HuH-7 (cell line): ENCODE data around the gene ATP2C2.
"Not testable (repeated sequence)": the region's sequence is repeated elsewhere in the genome, so short reads cannot be mapped to it uniquely, and the experiment has no call there.

Source experiments
- DNase-seq: peaks from one replicate; pipeline ENCODE4 v3.0.0; 2011; ENCODE audit warnings: low spot score

Gene ATP2C2

DNA sequence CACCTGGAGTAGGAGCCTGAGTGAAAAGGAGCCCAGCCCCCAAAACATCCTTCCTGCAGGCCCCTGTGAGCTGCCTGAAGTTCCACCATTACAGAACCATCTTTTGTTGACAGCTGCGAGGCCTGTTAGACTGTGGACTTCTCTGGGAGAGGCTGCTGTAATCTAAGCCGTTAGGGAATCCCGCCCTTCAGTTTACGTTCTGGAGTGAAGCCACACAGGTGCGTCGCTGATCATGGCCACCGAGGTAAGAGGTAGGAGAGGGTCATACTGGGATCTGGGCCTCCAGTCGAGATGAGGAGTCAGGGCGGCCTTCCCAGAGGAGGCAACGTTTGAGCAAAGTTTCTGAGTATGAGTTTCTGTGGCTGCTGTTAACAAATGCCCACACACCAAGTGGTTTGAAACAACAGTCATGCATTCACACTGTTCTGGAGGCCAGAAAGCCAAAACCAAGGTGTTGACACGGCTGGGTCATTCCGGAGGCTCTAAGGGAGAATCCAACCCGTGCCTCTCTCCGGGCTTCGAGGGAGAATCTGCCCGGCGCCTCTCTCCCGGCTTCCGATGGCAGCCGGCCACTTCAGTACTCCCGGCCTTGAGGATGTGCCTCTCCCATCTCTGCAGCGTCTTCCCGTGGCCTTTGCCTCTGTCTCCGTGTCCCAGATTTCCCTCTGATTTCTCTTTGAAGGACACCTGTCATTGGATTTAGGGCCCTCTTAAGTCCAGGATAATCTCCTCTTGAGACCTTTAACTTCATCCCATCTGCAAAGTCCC, 26.6 kb upstream of the ATP2C2 start:
- DNase-seq: no peak

DNA sequence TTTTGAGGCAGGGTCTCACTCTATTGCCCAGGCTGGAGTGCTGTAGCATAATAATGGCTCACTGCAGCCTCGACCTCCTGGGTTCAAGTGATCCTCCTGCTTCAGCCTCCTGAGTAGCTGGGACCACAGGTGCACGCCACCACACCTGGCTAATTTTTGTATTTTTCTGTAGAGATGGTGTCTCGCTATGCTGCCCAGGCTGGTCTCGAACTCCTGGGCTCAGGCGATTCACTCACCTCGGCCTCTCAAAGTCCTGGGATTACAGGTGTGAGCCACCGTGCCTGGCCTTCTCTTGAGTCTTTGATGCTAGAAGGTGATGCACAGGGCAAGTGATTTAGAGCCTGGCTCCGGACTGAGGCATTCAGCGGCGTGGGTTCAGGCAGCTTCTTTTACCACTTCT, 24.5 kb upstream of the ATP2C2 start:
- DNase-seq: not testable (repeated sequence)

DNA sequence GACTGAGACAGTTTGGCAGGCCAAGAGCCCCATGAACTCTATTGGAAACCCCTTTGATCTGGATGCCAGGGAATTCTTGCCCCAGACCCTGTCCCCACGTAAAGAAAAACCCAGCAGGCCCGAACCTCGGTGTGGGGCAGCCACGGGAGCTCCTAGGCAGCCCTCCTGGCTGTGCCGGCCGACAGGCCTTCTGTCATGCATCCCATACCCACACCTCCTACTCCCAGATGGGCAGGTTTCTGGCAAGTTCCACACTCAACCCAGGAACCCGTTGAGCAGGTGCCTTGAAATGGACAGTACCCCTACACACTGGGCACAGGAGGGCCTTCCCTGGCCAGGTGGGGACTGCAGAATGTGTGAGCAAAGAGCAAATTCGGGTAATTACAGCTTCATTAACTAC, 23.6 kb upstream of the ATP2C2 start:
- DNase-seq: no peak

DNA sequence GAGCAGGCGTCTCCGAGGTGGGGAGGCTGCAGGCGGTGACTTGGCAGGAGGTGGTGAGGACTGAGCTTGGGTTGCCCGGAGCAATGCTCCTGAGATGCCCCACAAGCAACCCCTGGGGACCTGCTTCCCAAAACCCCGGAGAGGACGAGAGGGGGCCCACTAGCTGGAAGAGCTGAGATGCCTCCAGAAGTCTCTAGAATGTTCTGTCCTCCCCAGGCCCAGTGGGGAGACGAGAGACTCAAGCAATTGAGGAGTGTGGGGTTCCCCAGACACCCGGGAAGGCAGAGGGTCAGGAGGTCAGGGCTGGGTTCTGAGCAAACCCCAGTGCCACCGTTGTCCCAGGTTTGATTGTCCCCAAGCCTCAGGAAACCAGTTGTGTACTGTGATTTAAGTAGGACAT, 21.2 kb upstream of the ATP2C2 start:
- no peak for DNase-seq

DNA sequence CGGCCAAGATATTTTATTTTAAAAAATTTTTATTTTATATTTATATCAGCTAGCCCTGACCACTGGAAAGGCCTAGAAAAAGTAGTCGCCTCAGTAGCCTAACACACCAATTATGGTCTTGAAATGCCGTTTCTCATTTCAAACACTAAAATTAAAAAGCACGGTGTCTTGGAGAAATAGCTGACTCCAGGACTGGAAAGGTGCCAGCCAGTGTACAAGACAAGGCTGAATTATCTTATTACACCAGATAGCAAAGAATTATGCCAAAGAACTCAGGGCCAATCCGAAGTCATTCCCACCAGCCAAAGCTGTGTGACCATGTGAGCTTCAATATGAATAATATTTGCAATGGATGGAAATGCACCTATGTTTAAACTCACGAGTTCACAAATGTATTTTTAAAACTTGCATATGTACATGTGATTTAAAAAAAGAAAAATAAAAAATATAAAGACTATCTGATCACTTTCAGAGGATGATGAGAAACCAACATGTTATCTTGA, 19.9 kb upstream of the ATP2C2 start:
- DNase-seq: no peak

DNA sequence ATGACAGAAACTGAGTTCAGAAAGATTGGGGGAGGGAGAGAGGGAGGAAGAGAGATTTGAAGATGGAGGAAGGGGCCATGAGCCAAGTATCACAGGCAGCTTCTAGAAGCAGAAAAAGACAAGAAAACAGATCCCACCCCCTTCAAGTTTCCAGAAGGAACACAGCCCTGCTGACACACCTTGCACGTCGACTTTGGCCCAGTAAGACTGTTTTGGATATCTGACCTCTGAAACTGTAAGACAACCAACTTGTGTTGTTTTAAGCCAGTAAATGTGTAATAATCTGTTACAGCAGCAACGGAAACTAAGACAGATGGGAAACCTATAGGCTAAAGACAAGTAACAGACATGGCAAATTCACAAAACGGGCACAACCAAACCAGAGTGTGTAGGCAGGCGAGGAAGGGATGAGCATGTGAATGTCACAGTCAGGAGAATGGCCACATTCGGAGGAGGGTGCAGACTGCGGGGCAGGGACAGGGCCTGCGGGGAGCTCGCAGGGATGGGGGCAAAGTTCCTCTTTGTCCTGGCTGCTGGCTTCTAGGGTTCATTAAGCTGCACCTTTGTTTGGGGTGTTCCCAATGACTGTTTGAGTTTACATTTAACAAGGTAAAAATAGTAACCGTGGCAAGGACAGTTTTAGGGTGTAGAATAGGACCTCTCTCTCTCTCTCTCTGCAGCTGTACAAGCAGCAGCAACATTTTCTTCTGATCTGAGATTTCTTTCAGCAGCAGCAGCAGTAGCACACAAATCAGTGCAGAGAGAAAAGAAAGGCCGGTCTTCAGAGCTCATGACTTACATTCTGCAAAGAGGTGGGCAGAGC, 18.3 kb upstream of the ATP2C2 start:
- no peak for DNase-seq

DNA sequence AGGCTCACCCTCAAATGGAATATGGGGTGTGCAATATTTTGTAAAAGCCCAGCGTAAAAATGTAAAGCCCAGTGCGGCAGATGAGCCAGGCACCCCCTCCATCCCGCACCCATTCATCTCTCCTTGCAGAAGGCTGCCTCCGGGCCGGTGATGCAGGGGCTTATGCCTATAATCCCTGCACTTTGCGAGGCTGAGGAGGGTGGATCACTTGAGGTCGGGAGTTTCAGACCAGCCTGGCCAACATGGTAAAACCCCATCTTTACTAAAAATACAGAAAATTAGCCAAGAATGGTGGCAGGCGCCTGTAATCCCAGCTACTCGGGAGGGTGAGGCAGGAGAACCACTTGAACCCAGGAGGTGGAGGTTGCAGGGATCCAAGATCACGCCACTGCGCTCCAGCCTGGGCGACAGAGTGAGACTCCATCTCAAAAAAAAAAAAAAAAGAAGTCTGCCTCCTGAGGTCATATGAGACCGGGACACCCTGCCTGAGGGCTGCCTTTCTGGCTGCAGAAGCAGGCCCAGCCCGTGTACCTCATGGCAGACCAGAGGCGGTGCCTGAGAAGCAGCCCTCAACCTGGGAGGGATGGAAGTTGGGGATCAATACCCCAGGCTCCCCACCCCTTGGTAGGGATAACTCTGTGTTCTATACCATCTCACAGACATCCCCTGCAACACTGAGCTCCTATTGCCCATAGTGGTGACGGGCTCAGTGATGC, 17.5 kb upstream of the ATP2C2 start:
- no peak for DNase-seq

DNA sequence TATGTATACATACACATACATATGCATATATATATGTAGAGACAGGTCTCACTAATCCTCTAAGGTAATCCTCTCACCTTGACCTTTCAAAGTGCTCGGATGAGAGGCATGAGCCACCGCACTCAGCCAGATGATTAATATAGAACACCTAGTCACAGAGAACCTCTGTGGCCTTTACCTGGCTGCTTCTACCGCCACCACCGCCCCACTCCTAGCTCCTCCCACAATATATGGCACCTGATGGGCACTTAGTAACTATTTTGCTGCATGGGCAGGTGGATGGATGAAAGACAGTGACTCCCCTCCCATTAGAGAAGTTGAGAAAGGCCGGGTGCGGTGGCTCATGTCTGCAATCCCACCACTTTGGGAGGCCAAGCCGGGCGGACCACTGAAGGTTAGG, 16.7 kb upstream of the ATP2C2 start:
- no peak for DNase-seq

DNA sequence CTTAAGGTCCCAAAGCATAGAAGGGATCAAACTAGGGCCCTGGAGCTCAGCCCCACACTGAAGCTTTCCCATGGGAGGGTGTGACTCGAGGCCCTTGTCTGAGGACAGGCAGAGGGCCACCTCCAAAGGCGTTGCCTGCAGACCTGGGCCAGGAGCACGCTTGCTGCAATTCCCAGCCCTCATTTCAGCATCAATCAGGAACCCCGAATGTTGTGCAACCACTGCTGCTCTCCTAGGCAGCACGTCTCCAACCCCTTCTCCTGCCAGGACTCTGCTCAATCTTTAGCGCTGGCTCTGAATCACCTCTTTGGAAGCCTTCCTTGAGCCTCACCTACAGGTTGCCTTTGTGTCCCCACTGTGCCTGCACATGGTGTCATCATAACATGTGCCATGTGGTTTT, 14.0 kb upstream of the ATP2C2 start:
- no peak for DNase-seq

DNA sequence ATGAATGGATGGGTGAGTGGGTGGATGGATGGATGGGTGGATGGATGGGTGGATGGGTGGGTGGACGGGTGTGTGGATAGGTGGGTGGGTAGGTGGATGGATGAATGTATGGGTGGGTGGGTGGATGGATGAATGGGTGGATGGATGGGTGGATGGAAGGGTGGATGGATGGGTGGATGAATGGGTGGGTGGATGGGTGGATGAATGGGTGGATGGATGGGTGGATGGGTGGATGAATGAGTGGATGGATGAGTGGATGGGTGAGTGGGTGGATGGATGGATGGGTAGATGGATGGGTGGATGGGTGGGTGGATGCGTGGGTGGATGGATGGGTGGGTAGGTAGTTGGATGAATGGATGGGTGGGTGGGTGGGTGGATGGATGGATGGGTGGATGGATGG, 13.2 kb upstream of the ATP2C2 start:
- no peak for DNase-seq

DNA sequence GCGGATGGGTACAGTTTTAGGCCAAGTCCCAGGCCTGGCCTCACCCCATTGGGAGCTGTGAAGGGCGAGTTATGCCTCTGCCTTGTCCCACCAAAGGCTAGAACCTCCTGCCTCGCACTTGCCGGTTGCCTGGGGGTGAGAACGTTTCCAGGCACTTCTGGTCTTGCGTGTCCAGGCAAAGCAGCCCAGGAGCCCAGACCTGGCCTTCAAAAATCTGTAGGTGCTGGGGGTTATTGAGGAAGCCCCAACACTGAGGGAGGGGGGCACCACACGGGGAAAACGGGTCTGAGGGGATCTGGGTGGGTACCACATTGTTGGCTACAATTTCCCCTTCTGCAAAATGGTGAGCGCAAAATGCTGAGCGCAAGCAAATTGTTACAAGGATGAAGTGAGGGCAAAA, 12.2 kb upstream of the ATP2C2 start:
- DNase-seq: no peak

DNA sequence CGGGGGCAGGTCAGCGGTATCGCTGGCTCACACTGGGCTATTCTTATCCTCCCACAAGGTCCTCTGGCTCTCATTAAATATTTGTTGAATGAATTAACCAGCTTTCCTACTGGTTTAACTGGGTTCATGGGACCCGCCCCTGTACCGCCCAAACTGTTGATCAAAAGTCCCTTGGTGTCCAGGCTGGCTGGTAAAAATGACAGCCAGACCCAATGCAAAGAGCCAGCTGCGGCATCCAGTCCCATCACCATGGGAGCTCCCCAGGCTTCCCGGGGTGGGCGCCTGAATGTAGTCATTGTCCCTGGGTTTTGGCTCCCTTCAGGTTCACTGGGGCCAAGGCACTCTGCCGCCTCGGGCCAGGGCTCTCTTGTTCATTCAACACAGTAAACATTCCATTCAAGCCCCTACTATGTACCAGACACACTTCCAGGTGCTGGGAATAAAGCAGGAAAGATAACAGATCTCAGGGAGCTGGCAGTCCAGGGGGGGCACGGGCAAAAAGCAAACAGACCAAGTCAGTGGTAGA, 11.7 kb upstream of the ATP2C2 start:
- no peak for DNase-seq

DNA sequence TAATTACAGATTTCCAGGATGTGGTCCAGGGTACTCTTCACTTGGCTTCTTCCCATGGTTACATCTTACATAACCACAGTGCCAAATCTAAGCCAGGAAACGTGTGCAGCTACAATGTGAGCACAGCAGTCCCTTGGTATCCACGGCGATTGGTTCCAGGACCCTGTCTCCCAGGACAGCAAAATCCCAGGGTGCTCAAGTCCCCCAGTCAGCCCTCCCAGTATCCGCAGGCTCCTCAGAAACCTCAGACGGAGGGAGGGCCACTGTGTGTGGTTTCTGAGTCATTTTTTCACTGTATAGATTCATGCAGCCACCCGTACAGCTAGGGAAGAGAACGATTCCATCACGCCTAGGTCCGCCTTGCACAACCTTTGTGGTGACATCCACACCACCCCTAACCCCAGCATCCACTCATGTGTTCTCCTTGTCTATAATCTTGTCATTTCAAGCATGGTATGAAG, 11.1 kb upstream of the ATP2C2 start:
- no peak for DNase-seq

DNA sequence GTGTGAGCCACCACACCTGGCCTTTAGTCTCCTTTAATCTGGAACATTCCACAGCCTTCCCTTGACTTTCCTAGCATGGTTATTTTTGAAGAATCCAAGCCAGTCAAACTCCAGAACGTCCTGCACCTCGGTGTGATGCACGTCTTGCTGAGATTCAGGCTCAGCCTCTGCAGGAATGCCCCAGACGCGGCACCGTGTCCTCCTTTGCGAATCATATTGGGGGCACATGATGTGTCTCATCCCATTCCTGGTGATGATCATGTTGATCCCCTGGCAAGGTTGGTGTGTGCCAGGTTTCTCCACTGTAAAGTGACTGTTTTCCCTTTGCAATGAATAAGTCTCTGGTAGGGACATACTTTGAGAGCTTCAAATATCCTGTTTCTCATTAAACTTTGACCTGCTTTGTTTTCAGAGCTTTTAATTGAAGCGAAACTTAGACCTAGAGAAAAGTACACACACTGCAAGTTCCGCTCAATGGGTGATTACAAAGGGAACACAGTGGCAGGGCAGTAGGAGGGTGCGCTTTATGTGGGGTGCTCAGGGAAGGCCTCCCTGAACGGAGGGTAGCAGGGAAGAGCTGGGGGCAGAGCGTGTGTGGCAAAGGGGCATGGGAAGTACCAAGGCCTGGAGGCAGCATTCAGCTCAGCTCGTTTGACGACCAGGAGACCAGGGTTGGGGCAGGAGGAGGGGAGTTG, 9.6 kb upstream of the ATP2C2 start:
- DNase-seq: no peak

DNA sequence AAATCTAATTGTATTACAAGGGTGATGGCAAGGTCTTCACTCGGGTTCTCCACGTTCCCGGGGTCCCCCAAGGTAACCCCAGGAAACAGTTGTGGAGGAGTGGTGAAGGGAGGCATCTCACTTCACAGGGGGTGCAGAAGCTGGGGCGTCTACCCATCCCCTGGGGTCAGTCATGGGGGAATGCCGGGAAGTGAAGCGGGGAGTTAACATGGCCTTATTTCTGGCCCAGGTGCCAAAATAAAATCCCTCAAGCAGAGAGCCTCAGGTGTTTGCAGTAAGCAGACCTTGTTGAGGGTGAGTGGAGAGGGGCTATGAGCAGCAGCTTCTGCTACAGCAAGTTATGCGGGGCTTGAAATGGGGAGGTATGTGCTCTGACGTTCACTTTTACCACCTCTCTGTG, 9.0 kb upstream of the ATP2C2 start:
- no peak for DNase-seq

DNA sequence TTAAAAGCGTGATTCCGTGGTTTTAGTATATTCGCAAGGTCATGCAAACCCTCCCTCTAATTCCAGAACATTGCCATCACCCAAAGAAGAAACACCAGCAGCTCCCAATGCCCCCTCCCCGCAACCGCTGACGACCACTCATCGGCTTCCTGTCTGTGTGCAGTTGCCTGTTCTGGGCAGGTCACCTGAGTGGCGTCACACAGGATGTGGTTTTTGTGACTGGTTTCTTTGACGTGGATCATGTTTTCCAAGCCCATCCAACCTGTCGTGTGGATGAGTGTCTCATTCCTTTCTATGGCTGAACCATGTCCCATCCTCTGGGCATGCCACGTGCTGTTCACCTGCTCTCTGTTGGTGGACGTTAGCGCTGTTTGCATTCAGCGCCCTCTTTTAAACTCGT, 8.2 kb upstream of the ATP2C2 start:
- DNase-seq: no peak

DNA sequence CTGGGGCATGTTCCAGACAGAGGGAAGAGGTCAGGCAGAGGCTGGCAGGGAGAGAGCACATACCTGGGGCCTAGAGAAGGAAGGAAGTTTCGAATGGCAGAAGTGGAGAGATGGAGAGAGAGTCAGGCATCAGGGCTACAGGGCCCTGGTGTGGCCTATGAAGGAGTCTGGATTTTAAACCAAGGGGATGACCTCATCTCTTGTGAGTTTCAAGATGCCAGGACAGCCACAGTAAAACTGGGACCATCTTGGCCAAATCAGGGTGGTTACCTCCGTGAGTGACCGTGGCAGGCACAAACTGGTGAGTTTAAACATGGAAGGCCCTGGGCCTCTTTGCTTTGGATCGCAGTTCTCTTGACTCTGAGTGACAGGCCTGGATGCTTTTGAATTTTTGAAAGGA, 7.6 kb upstream of the ATP2C2 start:
- DNase-seq: no peak

DNA sequence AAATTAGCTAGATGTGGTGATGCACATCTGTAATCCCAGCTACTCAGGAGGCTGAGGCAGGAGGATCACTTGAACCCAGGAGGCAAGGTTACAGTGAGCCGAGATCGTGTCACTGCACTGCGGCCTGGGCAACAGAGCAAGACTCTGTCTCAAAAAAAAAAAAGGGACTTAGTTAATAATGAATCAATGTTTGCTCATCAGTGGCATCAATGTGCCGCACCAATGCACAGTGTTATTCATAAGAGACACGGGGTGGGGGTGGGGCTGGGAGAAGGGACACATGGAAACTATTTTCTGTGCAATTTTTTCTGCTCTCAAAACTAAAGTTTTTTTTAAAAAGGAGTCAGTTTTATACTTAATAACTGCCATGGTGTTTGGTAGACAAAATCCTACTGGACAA, 6.8 kb upstream of the ATP2C2 start:
- DNase-seq: no peak

DNA sequence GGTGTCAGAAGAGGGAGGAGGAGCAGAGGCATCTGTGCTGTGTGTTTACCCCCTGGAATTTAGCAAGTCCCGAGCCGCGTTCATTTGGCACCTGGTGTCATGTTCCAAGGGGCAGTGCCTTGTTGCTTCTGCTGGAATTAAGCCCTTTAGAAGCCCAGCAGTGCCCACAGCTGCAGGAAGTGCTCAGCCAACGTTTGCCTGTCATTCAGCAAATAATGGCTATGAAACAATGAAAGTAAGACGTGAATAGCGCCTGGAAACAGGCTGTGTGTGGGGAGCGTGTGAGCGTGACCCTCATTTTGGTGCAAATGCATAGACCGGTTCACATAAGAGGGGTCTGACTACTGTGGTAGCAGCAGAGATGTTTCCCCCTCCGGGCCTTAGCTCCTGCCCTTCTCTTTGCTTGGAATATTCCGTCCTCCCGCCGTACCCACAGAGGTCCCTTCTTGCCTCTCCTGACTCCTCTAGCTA, 5.8 kb upstream of the ATP2C2 start:
- DNase-seq: no peak

DNA sequence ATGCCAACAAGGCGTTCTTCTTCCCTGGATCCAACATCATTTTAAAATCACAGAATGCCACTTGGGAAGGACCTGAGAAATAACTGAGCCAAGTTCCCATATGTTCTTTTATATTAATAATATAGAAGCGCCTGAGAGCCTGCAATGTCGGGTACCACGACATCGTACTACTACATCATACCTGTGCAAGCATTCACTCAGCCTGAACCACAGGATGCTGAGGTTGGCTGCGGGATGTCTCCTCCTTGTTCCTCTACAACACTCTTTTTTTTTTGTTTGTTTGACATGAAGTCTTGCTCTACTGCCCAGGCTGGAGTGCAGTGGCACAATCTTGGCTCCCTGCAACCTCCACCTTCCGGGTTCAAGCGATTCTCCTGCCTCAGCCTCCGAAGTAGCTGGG, 2.1 kb upstream of the ATP2C2 start:
- no peak for DNase-seq

DNA sequence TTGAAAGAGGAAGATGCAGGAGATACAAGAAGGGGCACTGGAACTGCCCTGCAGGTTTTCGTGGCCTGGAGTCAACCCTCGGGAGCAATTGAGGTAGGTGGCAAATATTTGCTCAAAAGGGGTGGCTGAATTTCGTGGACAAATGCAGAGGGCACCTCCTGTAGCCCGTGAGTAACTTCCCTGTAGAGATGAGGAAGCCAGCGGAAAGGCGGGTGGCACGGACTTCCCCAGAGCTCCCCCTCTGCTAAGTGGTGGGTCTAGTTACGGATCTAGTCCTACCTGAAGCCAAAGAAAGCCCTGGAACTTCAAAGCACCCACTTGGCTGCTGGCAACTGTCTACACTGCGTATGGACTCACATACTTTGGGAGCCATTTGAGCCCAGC, 1.0 kb upstream of the ATP2C2 start:
- DNase-seq: no peak
